DOHH2 (cell line): ENCODE results near the gene COLEC12.
"Not testable (repeated sequence)": the region's sequence is repeated elsewhere in the genome, so short reads cannot be mapped to it uniquely, and the experiment has no call there.

Experiments used
- H3F3A ChIP-seq: fragments of 200-600 bp; sonication (generic), shearing (Covaris generic); 2 replicates; pipeline ENCODE4 v1.6.0; 2016; ENCODE audit warnings: antibody characterized with exemption, mild to moderate bottlenecking; ENCODE audit not compliant: control insufficient read depth, insufficient read depth
- H3K27ac ChIP-seq: fragments of 200-600 bp; sonication (generic); 2 replicates; pipeline ENCODE4 v1.5.1; 2014; ENCODE audit warnings: low read depth, mild to moderate bottlenecking, low read length, moderate library complexity
- H3K27me3 ChIP-seq: fragments of 200-600 bp; sonication (generic); 2 replicates; pipeline ENCODE4 v1.6.1; 2014; ENCODE audit warnings: mild to moderate bottlenecking, low read length, mixed read lengths; ENCODE audit not compliant: control insufficient read depth
- H3K36me3 ChIP-seq: fragments of 200-600 bp; sonication (generic); 2 replicates; pipeline ENCODE4 v1.6.1; 2014; ENCODE audit warnings: mild to moderate bottlenecking, low read length, moderate library complexity, mixed read lengths; ENCODE audit not compliant: control insufficient read depth
- H3K4me1 ChIP-seq: fragments of 200-600 bp; sonication (generic); 2 replicates; pipeline ENCODE4 v1.6.1; 2014; ENCODE audit warnings: mild to moderate bottlenecking, low read length, mixed read lengths; ENCODE audit not compliant: control insufficient read depth
- H3K4me2 ChIP-seq: fragments of 200-600 bp; sonication (generic); 2 replicates; pipeline ENCODE4 v1.6.0; 2014; ENCODE audit warnings: mild to moderate bottlenecking, low read length, moderate library complexity
- H3K4me3 ChIP-seq: fragments of 200-600 bp; sonication (generic); 2 replicates; pipeline ENCODE4 v1.5.1; 2014; ENCODE audit warnings: mild to moderate bottlenecking, low read length, mixed read lengths
- H3K79me2 ChIP-seq: fragments of 200-600 bp; sonication (generic); 2 replicates; pipeline ENCODE4 v1.6.1; 2014; ENCODE audit warnings: mild to moderate bottlenecking, low read length, mixed read lengths; ENCODE audit not compliant: control insufficient read depth
- H3K9me2 ChIP-seq: fragments of 200-600 bp; sonication (generic); replicated peaks from 2 replicates; pipeline ENCODE4 v1.6.1; 2014; ENCODE audit warnings: mild to moderate bottlenecking, low read length, mixed read lengths; ENCODE audit not compliant: control insufficient read depth
- H3K9me3 ChIP-seq: fragments of 200-600 bp; sonication (generic); 2 replicates; pipeline ENCODE4 v1.6.1; 2014; ENCODE audit warnings: antibody characterized with exemption, low read length, mixed read lengths; ENCODE audit not compliant: control insufficient read depth, insufficient read depth
- H4K20me1 ChIP-seq: fragments of 200-600 bp; sonication (generic); 2 replicates; pipeline ENCODE4 v1.6.0; 2014; ENCODE audit warnings: low read depth, mild to moderate bottlenecking, antibody characterized with exemption, low read length, moderate library complexity; ENCODE audit not compliant: control insufficient read depth, insufficient read depth
- CTCF ChIP-seq: fragments of 200-600 bp; sonication (generic); IDR thresholded peaks from one replicate; pipeline ENCODE4 v1.5.1; 2014; ENCODE audit warnings: antibody characterized with exemption, mild to moderate bottlenecking, low read depth, low read length; ENCODE audit not compliant: poor library complexity, severe bottlenecking
- EZH2phosphoT487 ChIP-seq: fragments of 200-600 bp; sonication (generic); IDR thresholded peaks from 2 replicates; pipeline ENCODE4 v1.6.1; 2017; ENCODE audit warnings: borderline replicate concordance, mild to moderate bottlenecking, antibody characterized with exemption, low read length, moderate library complexity, mixed read lengths

The COLEC12 gene

GRCh38 chr18:292271-292670 lies 208.2 kb downstream of the COLEC12 start:
- no peaks in the 10 kb centered on the region for H3K9me2 ChIP-seq
- H3K36me3 ChIP-seq: no peaks in the 10 kb centered on the region
- H3K79me2 ChIP-seq: no peaks in the 10 kb centered on the region
- H3K4me2 ChIP-seq: no peak overlapping the region
- H3K27me3 ChIP-seq: no peaks in the 10 kb centered on the region
- no peak overlapping the region for H3K27ac ChIP-seq
- no peaks in the 10 kb centered on the region for H4K20me1 ChIP-seq
- no peaks in the 10 kb centered on the region for H3K9me3 ChIP-seq
- no peaks in the 10 kb centered on the region for H3F3A ChIP-seq
- TF ChIP-seq CTCF (no peak), EZH2phosphoT487 (no peak)
- H3K4me3 ChIP-seq: no peak overlapping the region
- H3K4me1 ChIP-seq: no peaks in the 10 kb centered on the region

- H3K27me3 ChIP-seq, H3K9me2 ChIP-seq, H3K4me3 ChIP-seq, H3K4me2 ChIP-seq, H3K27ac ChIP-seq, H3K79me2 ChIP-seq, H3F3A ChIP-seq, H3K4me1 ChIP-seq, H3K36me3 ChIP-seq, H4K20me1 ChIP-seq, H3K9me3 ChIP-seq: not testable (repeated sequence)
These were observed 210.5 kb downstream of the COLEC12 start for GRCh38 chr18:289970-290369.

GRCh38 chr18:289026-289425 lies 211.5 kb downstream of the COLEC12 start:
- Histone ChIP-seq H4K20me1 (no peaks in the 10 kb centered on the region), H3K4me3 (no peak overlapping the region), H3K9me3 (no peaks in the 10 kb centered on the region), H3K27ac (no peak overlapping the region), H3K79me2 (no peaks in the 10 kb centered on the region), H3K9me2 (no peaks in the 10 kb centered on the region), H3K27me3 (no peaks in the 10 kb centered on the region), H3K4me2 (no peak overlapping the region), H3K36me3 (no peaks in the 10 kb centered on the region), H3F3A (no peaks in the 10 kb centered on the region), H3K4me1 (no peaks in the 10 kb centered on the region)
- no peak for TF ChIP-seq EZH2phosphoT487
- no peak for TF ChIP-seq CTCF

GRCh38 chr18:286515-287310 lies 213.8 kb downstream of the COLEC12 start:
- TF ChIP-seq CTCF (peak; percentile 35), EZH2phosphoT487 (no peak)
- Histone ChIP-seq H3K27ac (no peak overlapping the region), H3F3A (no peaks in the 10 kb centered on the region), H3K9me3 (no peaks in the 10 kb centered on the region), H3K4me2 (no peak overlapping the region), H3K4me1 (no peaks in the 10 kb centered on the region), H3K27me3 (no peaks in the 10 kb centered on the region), H3K4me3 (no peak overlapping the region), H3K9me2 (no peaks in the 10 kb centered on the region), H3K36me3 (no peaks in the 10 kb centered on the region), H4K20me1 (no peaks in the 10 kb centered on the region), H3K79me2 (no peaks in the 10 kb centered on the region)
